GM21717 (cell line): ENCODE data around the gene TOMM22.

Source experiments
- ATAC-seq: cut with Tn5 transposase; IDR thresholded peaks from one replicate; pipeline ENCODE4 v1.9.1; 2021; ENCODE audit warnings: mild to moderate bottlenecking, moderate library complexity; ENCODE audit not compliant: unreplicated experiment

TOMM22 gene

GRCh38 chr22:38713921-38714320 is 32.2 kb downstream of the TOMM22 start:
- ATAC-seq, result no peak

GRCh38 chr22:38715176-38715764 is 33.5 kb downstream of the TOMM22 start:
- ATAC-seq, result no peak

DNA sequence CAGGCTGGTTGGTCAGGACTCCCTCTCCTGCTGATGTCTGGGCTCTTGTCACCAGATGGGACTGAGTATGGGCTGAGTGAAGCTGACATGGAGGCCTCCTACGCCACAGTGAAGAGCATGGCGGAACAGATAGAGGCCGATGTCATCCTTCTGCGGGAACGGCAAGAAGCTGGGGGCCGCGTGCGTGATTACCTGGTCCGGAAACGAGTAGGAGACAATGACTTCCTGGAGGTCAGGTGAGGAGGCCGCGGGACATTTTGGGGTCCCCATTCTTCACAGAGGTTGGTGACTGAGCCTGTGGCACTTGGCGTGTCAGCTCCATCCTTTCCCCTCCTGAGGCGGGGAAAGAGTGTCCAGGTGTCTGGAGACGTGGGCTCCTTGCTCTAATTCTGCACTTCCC is 34.1 kb downstream of the TOMM22 start:
- ATAC-seq, result no peak

DNA sequence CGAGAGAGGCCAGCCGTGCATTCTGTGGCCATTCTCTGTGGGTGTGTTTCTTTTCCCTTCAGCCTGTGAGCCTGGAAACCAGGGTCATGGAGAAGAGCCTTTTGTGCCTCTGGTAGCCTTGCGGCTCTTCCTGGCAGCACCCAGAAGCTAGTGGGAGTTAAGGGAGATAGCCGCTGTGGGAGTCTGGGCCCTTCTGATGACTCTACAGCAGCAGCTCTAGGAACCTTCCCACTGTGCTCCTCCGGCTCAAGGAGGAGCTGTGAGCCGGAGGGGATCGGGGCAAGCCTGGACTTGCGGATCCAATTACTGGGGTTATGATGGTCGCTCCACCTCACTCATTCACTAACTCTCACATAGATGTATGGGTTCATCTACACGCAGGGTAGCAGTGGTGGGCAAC is 34.5 kb downstream of the TOMM22 start:
- no peak for ATAC-seq

DNA sequence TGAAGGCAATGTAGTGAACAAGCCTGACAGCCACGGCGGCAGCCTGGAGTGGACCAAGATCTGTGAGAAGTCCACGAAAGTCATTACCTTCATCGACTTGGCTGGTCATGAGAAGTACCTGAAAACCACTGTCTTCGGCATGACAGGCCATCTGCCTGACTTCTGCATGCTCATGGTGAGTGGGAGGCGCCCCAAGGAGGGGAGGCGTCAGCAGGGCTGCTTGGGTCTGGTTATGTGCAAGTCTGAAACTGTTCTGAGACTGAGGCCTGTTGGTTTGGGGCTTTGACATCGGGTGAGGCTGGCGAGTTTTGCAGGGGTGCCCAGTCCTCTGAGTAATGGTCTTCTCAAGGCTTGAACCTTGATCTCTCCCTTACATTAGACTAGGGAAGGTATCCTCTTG is 35.1 kb downstream of the TOMM22 start:
- no peak for ATAC-seq

DNA sequence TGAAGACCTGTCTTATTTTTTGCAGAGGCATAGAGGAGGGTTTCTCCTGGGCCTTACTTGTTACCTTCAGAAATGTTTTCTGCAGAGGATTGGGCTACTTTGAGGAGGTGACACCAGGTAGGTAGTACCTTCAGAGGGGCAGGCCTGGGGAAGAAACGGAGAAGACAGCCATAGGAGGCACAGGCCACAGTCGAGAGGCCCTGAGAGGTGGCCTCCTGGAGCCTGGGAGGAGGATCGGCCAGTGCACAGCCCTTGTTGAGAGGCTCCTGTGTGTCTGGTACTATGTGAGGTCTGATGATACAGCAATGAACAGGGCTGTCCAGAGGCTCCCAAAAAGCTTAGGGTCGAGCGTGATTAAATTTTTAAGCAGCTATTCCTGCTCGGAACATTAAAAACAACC is 35.5 kb downstream of the TOMM22 start:
- no peak for ATAC-seq

DNA sequence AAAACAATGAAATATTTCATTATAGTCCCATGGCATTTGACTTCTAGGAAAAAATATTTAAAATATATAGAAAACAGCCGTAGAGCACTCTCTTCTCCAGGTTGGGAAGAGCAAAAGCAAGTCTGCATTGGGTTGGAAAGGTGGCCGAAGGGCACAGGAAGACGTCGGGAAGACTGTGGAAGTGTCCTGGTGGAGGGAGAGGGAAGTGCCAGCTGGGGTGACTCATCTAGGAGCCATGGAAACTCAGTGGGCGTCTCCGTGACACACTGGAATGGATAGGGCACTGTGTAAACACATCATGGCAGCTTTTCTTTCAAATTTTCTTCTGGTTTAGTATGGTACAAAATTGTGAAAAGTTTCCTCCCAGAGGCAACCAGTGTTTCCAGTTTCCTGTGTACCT is 36.7 kb downstream of the TOMM22 start:
- no peak for ATAC-seq

GRCh38 chr22:38719196-38719595 is 37.4 kb downstream of the TOMM22 start:
- no peak for ATAC-seq

DNA sequence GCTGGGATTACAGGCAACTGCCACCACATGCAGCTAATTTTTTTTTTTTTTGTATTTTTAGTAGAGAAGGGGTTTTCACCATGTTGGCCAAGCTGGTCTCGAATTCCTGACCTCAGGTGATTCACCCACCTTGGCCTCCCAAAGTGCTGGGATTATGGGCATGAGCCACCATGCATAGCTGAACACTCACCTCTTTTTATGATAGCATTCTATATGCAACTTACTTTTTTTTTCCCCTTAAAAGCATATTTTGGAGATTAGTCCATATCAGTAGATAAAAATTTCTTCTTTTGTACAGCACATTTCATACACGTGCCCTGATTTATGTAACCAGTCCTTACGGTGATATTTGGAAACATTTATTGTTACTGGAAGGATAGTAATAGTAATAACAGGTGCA is 38.6 kb downstream of the TOMM22 start:
- ATAC-seq, result no peak

DNA sequence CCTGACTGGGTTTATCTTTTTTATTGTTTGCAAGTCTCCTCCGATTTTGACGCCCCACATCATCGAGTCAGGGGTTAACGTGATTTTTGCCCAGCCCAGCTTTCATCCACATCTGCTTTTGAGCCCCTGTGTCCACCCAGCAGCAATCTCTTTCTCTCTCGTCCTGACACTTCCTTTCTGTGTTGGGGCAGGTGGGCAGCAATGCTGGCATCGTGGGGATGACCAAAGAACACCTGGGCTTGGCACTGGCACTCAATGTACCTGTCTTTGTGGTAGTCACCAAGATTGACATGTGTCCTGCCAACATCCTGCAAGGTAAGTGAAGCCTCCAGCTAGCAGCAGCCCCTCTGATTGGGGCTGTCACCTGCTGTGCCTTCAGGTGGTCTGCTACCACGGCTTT is 39.8 kb downstream of the TOMM22 start:
- no peak for ATAC-seq

- ATAC-seq, result no peak
These were observed 42.4 kb downstream of the TOMM22 start for GRCh38 chr22:38724176-38724575.

DNA sequence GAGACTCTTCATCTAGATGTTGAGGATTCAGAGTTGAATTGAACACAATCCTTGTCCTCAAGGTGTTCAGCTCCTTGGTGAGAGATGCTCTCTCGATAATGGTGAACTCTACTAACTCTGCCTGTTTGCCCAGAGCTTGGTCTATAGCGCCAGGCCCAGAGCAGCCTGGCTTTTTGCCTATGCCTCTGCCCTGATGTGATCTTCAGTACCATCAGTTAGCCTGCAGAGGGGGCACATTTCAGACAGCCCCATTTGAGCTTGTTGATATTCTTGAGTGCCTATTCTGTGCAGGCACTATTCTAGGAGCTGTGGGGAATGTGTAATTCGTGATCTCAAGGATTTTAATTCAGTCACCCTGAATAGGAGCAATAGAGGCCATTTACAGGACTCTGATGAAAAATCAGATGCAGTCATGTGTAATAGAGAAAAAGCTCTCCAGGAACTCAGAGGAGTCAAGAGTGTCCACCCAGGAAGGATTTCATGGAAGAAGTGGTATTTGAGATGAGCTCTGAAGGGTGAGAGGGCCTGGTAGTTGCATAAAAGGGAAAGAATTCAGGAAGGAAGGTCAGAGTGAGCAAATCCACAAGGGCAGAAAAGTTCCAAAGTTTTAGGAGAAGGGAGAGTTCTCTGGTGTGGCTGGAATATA is 43.3 kb downstream of the TOMM22 start:
- ATAC-seq, result no peak

GRCh38 chr22:38725900-38726655 is 44.3 kb downstream of the TOMM22 start:
- no peak for ATAC-seq

DNA sequence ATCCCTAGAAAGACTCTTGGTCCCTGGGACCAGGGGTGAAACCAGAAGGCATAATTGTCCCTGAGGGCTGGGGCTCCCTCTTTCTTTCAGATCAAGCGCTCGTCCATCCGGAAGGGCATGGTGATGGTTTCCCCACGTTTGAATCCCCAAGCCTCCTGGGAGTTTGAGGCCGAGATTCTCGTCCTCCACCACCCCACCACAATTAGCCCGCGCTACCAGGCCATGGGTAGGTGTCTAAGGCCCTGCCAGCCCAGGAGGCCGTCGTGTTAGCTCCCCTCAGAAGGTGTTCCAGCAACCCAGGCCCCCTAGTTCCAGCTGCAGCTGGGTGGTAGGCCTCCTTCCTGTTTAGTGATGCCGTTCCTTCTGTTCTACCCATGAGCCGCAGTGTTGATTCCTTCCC is 45.4 kb downstream of the TOMM22 start:
- ATAC-seq, result no peak

DNA sequence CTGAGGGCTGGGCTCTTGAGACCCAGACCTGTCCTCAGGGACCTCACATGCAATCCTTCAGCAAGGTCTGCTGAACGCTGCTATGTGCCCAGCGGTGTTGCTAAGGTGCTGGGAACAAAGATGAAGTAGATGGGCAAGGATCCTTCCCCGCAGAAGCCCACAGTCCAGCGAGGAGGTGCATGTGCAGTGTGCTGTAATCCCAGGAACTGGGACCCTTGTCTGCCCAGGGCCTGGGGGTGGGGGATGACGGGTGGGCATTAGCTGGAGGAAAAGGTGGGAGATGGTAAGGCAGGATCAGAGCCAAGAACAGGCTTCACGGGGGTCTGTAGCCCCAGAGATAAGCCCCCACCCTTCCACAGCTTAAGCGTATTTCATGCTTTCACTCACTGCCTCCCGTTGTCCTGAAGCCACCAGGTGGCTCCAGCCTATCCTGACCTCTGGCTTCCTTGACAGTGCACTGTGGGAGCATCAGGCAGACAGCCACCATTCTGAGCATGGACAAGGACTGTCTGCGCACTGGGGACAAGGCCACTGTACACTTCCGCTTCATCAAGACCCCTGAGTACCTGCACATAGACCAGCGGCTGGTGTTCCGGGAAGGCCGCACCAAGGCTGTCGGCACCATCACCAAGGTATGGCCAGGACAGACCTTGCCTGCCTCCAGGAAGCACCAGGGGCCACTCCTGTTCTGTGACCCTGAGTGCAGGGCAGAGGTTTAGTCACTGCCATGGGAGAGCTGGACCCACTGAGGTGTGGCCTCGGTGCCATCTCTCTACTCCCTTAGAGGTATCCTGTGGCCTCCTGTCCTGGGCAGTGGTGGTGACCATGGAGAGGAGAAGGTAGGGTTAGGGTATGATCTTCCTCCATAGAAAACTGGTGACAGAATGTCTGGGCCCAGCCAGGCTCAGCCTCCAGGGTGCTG is 46.0 kb downstream of the TOMM22 start:
- ATAC-seq, result no peak

GRCh38 chr22:38728871-38729796 is 47.4 kb downstream of the TOMM22 start:
- no peak for ATAC-seq

- ATAC-seq, result no peak
These were observed 48.2 kb downstream of the TOMM22 start for GRCh38 chr22:38729946-38730345.

- no peak for ATAC-seq
These were observed 48.7 kb downstream of the TOMM22 start for GRCh38 chr22:38730411-38730871.

GRCh38 chr22:38731703-38732161 is 50.0 kb downstream of the TOMM22 start:
- no peak for ATAC-seq

DNA sequence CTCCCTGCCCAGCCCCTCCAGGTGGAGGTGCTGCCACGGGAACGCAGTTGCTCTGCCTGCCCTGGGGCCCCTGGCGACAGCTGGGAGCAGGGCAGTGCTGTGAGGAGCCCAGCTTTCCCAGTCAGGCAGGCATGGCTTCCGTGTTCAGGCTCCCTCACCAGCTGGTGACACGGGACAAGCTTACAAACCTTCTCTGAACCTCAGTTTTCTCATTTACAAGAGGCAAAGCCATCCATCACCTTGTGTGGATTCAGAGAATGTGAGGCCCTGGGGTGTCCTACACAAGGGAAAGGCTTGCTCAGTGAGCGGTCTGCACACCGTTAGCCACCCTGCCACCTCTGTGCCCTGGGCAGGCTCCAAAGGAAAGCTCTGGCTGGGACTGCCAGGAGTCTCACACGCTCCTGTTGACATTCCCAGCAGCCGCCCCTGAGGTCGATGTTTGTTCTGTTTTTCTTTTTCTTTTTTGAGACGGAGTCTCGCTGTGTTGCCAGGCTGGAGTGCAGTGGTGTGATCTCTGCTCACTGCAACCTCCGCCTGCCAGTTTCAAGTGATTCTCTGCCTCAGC is 50.6 kb downstream of the TOMM22 start:
- ATAC-seq, result no peak
